CD4-positive, alpha-beta T cell treated with Interleukin-4 for 4 hours (primary cell): ENCODE measurements around the gene FIBCD1.

ENCODE experiments used
- DNase-seq: peaks from one replicate; pipeline ENCODE4 v3.0.0-alpha.2; 2020

Gene FIBCD1

GRCh38 chr9:130905902-130906734 is 32.9 kb downstream of the FIBCD1 start:
- DNase-seq = no peak

- DNase-seq = no peak
These were observed 33.7 kb downstream of the FIBCD1 start for GRCh38 chr9:130905125-130905901.

GRCh38 chr9:130904070-130905044 is 34.7 kb downstream of the FIBCD1 start:
- DNase-seq = no peak

- DNase-seq = no peak
These were observed 35.6 kb downstream of the FIBCD1 start for GRCh38 chr9:130903194-130904069.

- no peak for DNase-seq
These were observed 36.6 kb downstream of the FIBCD1 start for GRCh38 chr9:130902204-130903185.

GRCh38 chr9:130901498-130902203 is 37.4 kb downstream of the FIBCD1 start:
- no peak for DNase-seq

GRCh38 chr9:130900701-130901497 is 38.1 kb downstream of the FIBCD1 start:
- no peak for DNase-seq

GRCh38 chr9:130899051-130899748 is 39.8 kb downstream of the FIBCD1 start:
- DNase-seq = no peak

GRCh38 chr9:130898552-130898852 is 40.5 kb downstream of the FIBCD1 start:
- DNase-seq = no peak

GRCh38 chr9:130897848-130898551 is 41.0 kb downstream of the FIBCD1 start:
- no peak for DNase-seq

GRCh38 chr9:130897105-130897751 is 41.8 kb downstream of the FIBCD1 start:
- no peak for DNase-seq

GRCh38 chr9:130896233-130897014 is 42.6 kb downstream of the FIBCD1 start, which contains the start of gene QRFP:
Gene QRFP, minus strand, starts transcription at chr9:130896812. Its CDS starts 2,974 bp downstream, at chr9:130893838.
- DNase-seq = no peak

GRCh38 chr9:130895481-130896232 is 43.4 kb downstream of the FIBCD1 start:
- no peak for DNase-seq

- no peak for DNase-seq
These were observed 44.0 kb downstream of the FIBCD1 start for GRCh38 chr9:130895038-130895437.

GRCh38 chr9:130894546-130894945 is 44.5 kb downstream of the FIBCD1 start:
- DNase-seq = no peak
